Stimulated activated CD4-positive, alpha-beta T cell treated with anti-CD3 and anti-CD28 coated beads, Interleukin-4, amount 100 ng/mL, for 1 hour (primary cell): ENCODE measurements around the gene POLDIP3.
A peak's percentile ranks its signal among the peaks of the same experiment; 100 is the strongest.
"Not testable (repeated sequence)": the region's sequence is repeated elsewhere in the genome, so short reads cannot be mapped to it uniquely, and the experiment has no call there.

ENCODE experiments used
- DNase-seq: peaks from one replicate; pipeline ENCODE4 v3.0.0-alpha.2; 2020

POLDIP3 gene

DNA sequence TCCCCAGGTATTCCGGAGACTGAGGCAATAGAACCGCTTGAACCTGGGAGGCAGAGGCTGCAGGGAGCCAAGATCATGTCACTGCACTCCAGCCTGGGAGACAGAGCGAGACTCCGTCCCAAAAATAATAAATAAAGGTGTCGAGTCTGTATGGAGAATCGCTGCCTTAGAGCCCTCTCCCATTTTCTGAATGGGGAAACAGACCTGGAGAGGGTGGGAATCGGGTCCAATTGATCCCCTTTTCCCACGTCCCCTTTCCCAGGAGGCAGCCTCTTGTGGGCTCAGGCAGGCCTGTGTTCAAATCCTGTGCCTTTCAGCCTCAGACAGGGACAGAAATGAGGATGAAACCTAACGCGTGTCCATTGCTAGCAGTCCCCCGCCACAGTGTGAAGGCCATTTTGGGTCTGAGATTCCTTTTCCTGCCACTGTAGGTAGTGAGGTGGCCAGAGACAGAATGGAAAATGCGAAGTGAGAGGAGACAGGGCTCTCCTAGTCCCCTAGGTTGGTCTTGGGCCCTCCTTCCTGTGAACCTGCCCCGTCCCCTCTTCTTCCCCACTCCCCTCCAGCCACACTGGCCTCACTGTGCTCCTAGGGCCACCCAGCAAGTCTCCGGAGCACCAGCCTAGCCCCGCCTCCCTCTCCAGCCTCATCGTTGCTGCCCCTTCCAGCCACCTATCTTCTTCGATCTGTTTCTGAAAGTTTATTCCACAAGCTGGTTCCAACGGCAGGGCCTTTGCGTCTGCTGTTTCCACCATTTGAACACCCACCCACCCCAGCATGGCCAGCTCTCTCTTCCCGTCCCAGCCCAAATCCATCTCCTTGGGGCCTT, 2.7 kb upstream of the POLDIP3 start:
- DNase-seq = no peak

DNA sequence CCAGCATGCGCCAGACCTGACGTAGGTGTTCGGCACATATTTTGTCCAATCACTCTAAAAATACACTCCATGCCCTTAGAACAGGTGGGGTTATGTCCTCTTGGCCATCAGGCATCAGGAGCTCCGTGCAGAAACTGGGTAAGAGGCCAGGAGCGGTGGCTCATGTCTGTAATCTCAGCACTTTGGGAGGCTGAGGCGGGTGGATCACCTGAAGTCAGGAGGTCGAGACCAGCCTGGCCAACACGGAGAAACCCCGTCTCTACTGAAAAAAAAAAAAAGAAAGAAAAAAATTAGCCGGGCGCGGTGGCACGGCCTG, 1.1 kb upstream of the POLDIP3 start:
- not testable (repeated sequence) for DNase-seq

DNA sequence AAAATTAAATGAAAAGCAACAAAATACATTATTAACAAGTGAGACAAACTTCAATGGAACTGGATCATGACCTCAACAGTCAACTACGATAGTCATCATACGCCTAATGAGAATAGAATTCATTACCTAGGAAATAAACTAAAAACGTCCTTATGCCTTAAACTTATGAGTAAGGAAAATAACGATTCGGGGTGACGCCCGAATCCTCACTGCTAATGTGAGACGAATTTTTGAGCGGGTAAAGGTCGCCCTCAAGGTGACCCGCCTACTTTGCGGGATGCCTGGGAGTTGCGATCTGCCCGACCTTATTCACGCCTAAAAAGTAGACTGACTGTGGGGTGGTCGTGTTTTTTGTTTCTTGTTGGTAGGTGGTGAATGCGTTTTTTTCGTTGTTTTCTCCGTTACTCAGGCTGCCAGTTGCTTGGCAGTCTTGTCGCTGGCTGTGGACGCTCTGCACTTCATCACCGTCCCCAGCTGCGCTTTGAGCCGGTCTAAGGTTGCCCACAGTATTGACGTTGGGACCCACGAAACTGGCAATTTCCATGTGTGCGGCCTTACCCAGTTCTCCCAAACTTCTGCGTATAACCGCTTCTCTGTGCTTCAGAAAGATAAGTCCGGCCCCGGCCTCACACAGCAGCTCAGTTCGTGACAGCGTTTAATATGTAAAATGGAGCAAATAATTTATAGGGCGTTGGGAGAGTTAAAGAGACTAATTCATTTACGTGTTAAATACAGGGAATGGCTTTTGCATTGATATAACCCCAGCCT, 593 bp upstream of the POLDIP3 start:
- peak; percentile 81 for DNase-seq

DNA sequence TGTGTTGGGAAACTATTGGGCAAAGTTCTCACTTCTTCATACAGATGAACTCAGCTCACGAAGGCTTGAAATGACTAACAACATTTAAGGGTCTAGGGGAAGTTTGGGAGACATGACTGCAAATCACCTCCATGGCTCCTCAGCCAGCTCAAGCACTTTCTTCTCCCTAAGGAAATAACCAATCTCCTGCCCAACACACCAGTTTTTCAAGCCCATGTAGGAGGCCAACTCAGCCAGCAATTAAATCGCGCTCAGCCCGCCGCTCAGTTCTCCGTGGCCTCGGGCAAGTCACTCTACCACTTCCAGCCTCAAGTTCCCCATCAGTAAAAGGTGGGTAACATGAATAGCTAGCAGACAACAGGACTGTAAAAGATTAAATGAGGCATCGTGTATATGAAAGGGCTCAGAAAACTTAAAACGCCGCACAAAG, 796 bp downstream of the POLDIP3 start:
- peak; percentile 29 for DNase-seq

DNA sequence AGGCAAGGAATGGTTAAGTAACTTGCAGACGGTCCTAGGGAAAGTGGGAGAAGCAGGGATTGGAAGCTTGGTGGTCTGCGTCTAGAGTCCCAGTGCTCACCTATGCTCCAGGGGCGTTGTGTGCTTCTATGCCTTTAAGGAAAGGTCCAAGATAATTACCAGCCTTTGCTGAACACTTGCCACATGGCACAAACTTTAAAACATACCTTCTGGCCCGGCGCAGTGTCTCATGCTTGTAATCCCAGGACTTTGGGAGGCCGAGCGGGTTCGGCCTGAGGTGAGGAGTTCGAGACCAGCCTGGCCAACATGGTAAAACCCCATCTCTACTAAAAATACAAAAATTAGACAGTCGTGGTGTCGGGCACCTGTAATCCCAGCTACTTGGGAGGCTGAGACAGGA, 2.3 kb downstream of the POLDIP3 start:
- no peak for DNase-seq

DNA sequence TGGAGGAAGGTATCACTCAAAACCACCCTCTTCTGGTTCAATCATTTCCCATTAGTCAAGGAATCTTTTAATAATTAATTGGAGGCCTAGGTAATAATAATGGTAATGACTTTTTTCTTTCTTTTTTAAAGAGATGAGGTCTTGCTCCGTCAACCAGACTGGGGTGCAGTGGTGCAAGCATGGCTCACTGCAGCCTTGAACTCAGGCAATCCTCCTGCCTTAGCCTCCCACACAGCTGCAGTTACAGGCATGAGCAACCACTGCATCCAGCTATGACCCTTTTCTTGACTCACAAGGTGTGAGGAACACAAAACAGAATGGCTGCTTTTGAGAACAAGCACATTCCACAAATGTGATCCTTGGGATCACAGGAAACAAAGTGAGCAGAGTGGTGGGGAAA, 3.6 kb downstream of the POLDIP3 start:
- DNase-seq = no peak

DNA sequence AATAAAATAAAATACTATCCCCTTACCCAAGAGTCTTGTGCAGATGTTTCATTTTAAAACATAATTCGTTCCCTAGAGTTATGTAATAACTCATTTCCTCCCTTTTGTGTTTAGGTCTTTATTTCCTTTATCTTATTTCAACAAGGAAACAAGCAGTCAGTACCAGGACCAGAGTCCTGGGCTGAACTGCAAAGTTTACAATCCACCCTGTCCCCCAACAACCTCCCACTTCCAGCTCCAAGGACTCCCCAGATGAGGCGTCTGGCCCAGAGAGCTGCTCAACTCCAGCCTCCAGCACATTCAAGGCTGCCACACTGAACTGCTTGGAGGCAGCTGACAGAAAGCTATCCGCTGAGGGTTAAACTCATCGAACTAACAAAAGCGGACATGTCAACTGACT, 4.5 kb downstream of the POLDIP3 start:
- DNase-seq = no peak

DNA sequence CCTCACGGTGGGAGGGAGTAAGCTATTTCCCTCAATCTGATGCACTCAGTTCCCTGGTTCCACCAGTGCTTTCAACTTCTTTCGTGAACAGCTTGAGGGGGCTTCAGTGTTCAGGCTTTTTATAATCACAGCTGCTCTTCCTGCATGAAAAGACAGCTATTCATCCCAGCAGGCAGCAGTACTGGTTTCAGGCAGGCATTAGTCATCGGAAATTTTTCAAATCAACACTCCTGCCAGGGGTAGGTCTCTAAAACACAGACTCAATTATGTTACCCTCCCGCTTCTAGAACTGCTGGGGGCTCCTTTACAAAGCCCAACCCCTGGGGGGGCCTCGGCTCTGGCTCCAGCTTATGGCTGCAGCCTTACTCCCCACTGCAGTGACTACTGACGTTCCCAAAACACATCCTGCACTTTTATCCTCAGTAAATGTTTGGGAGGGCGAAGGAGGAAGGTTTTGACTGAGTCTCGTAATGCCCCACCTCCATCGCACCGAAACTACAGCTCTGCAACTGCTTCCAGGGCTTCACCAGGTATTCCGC, 5.8 kb downstream of the POLDIP3 start:
- no peak for DNase-seq

DNA sequence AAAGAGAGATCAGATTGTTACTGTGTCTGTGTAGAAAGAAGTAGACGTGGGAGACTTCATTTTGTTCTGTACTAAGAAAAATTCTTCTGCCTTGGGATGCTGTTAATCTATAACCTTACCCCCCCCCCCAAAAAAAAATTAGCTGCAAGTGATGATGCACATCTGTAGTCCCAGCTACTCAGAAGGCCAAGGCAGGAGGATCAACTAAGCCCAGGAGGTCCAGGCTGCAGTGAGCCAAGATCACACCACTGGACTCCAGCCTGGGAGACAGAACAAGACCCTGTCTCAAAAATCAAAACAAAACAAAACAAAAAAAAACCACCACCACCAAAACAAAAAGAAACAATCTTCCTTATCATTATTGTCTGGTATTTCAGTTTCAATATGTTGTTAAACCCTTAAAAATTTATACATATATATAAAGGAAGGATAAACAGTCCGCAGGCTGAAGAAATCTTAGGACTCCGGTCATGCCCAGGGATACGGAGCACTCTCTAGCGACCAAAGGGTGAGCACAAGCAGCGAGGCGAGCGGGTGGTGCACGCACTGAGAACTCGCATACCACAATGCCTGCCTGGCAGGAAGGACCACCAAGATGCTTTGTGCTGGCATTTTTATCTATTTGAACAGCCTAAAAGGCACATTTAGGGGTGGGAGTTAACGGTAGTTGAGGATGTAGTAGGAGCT, 6.4 kb downstream of the POLDIP3 start:
- no peak for DNase-seq

DNA sequence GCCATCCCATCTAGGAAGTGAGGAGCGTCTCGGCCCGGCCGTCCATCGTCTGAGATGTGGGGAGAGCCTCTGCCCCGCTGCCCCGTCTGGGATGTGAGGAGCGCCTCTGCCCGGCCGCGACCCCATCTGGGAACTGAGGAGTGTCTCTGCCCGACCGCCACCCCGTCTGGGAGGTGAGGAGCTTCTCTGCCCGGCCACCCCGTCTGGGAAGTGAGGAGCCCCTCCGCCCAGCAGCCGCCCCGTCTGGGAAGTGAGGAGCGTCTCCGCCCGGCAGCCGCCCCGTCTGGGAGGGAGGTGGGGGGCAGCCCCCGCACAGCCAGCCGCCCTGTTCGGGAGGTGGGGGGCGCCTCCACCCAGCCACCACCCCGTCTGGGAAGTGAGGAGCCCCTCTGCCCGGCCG, 7.0 kb downstream of the POLDIP3 start:
- DNase-seq = not testable (repeated sequence)

DNA sequence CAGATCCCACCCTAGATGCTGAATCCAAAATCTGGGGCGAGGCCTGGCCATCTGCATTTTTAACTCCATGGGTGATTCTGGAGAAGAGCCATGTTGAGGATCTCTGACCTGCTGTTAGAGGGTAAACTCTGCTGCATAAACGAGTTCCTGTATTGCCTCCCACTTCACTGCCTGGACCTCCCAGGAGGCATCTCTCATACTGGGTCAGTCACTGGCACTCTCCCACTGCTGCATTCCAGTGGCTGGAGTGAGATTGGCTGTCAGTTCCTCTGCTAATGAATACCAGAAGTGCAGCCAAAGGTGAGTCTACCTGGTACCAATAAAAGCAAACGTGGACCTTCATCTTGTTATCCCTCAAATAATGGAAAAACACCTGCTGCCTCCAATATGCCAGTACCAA, 10.3 kb downstream of the POLDIP3 start:
- no peak for DNase-seq

DNA sequence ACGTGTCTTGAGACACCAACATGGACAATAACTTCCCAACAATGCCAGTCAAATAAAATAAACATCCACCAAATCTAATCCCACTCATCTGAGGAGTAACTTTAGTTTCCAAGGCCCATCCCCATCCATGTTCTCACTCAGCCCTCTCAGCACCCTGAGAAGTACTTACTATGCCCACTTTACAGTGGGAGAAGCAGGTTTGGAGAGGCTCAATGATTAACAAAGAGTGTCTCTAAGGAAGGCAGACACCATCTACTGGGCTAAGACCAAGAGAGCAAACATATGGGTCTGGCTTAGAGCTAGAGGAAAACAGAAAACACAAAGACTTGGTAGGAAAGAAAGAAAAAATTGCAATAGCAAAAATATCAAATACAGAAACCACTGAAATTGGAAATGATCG, 11.3 kb downstream of the POLDIP3 start:
- no peak for DNase-seq

DNA sequence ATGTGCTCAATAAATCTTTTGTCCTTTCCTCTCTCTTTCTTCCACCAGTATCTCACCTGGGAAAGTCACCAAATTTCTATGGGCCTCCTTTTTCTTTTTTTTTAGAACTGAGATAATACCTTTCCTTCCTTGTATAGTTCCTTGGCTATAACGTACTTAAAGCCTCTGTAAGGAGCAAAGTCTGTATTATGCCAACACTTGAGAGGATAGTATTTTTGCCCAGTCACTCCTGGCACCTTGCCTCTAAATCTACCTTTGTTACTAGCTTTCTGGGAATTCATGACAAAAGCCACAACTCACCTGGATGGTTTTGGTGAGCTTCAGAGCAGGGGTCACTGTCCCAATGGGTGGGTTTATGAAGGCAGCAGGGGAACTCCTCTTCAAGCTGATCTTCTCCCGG, 12.2 kb downstream of the POLDIP3 start:
- no peak for DNase-seq

DNA sequence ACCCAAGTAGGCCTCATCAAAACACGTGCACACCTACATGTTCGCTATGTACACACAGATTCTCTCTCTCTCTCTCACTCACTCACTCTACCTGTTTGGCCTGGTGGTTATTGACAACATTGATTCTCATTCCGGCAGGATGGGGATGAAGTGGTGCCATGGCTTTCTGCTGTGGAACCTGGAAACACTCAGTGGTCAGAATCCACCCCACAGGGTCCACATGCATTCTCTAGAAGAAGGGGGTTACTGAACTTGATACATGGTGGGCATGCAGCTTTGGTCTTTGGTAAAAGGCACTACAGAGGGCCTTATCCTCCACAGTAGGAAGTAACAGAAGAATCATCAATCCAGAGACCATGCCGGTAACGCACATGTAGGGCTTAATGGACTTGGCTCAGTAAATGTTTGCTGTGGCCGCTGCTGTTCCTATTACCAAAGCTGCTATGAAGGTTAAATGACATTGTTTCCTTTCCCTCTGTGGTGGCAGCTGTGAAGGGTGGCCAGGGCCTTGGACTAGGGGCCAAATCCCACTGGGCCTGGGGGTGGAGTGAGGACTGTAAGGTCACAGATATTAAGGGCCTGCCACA, 12.7 kb downstream of the POLDIP3 start:
- no peak for DNase-seq

DNA sequence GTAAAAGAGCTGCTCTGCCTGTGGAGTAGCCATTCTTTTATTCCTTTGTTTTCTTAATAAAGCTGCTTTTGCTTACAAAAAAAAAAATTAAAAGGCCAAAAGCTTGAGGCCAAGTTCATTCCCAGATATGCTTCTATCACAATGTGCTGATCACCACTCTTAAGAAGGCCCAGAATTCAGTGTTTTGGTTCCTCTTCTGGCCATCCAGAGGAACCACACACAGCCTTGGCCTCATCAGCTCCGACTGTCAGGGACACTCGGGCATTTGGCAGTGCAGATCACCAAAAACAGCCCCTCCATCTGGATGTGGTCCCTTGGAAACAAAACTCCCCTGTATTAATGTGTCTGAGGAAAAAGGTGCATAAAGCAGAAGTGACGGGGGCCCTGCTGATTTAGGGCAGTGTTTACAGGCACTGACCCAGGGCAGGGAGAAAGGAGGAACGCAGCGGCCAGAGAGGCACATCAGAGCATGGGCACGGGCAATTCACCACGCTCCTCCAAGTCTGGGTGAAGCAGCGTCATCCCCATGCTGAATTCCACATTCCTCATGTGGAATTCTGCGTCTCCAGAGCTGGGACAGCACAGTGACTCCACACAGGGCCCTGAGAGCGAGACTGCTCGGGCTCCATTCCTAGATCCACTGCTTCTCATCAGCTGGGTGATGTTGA, 17.7 kb downstream of the POLDIP3 start:
- no peak for DNase-seq

DNA sequence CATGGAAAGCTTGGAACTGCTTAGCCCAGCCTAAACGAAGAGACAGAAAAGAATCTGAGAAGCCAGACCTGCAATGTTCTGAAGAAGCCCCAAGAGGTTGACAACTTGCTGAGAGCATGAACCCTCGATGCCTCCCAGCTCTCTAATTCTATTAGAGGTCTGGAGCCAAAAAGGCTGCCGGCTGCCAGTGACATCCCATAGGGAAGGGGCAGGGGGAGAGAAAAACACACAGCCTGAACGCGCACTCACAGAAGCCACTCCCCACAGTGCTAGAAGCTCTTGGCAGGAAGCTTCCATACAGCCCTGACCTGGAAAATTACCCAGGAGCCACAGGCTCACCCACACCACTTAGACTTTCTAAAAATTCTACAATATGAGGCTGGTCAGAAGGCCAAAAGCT, 18.3 kb downstream of the POLDIP3 start:
- DNase-seq = no peak

DNA sequence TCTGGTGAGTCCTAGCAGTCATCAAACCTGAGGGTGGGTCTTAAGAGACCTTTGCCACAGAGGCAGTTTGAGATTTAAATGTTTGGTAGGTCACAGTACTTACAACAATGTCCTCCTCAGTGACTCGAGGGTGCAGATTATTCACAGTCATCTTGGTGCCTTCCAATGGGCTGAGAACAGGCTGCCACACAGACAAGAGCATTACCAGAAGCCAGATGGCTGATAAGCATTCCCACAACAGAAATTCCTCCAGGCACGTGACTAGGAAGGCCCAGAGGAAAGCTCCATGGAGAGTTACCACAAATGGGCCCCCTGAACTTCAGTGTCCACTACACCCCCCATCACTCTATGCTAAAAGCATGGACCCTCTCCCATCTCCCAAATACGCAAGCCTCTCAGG, 19.2 kb downstream of the POLDIP3 start:
- DNase-seq = no peak

DNA sequence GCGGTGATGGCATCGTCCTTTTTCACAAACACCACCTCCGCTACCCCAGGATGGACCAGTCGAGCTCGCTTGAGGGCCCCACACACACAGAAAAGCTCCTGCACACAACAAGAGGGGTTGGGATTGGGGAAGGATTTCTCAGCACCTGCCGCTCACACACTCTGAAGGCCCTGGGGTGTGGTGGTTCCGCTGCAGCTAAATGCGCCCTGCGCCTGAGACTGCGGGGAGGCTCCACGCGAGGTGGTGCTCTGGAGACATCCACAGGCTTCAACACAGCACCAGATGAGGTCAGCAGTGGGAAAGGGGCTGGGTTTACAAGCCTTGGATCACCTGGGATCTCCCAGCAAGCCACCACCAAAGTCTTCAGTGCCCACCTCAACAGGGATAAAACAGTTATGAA, 22.7 kb downstream of the POLDIP3 start:
- DNase-seq = no peak

DNA sequence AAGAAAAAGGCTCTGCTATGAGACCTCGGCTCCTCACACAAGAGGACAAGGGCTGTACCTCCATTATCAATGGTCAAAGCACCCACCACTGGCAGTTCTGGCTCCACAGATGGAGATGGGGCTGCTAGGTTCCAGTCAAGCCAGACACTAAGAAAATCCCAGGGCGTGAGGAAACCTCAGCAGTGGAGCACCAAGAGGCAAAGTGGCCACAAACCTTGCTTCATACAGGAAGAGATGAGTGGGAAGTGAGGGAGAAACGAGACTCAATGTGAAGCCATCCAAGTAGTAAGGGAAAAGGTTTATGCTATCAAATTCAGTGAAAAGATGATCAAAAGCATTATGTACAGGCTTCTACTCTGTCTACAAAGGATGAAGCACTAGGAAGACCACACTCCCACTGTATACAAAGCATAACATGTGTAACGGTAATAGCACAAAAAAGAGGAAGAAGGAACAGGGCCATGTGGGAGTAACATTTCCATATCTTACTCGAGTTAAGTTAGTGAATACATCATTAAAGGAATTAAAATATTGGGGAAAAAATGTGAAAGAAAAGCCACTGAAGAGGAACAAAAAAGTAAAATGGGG, 27.0 kb downstream of the POLDIP3 start:
- no peak for DNase-seq

DNA sequence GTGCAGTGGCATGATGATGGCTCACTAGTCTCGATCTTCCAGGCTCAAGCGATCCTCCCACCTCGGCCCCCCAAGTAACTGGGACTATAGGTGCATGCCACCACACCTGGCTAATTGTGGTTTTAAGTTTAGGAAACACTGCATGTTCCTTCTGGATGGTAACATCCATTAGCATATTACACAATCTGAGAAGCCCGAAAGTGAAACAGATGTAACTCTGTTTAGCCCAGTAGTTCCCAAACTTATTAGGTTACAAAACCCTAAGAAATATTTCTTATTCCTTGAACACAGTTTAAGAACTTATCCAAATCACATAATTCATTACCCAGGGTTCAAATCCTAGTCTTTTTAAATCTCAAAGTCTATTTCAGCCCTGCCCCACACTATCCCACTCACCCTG, 28.3 kb downstream of the POLDIP3 start:
- no peak for DNase-seq

DNA sequence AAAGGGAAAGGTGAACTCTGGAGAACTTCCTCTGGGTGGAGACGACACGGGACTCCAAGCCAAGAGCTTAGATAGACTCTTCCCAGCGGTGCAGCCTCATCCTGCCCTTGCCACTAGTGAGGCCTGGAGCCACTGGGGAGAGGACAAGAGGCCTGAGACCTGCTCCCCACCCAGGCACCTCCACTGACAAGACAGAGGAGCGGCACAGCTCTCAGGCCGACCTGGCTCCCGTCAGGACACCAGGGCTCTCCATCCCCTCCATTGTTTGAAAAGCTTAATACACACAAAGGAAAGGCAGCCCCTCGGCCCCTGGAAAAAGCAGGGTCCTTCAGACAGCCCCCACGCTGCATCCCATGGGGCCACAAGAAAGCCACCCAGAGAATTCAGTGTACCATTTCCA, 29.6 kb downstream of the POLDIP3 start:
- DNase-seq = no peak

DNA sequence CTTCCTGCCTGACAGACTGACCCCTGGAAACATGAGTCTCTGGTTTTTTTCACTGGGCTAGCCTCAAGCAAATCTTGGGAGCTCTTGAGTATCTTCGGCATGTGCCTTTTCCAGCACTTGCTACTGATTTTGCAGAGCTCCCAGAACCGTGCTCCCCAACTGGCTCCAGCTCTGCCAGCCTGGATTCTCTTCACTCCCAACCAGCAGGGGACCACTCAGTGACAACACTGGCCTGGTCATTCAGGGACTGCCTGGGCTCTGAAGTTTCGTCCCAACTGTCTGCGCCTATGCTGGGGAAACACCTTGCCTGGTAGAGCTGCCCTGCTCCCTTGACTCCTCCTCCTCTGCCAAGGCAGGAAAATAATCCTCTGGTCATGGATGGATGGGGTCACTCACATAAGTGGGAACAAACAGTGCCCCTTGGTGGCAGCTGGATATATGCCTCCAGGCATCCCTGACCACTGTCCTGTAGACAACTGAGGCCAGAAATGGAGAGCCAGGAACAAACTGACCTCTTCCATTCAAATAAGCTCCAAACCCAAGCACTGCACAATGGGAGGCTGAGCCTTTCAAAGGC, 30.2 kb downstream of the POLDIP3 start:
- no peak for DNase-seq
